Stomach (tissue), 9 donors: ENCODE results near the gene NFATC4. TPM values are rescaled to one million over a fixed set of nuclear protein-coding genes. Genes with fewer than 3 reads are reported as not detected.

Experiments
- DNase-seq, 2 donors: peaks; one replicate each; pipeline versions ENCODE4 v3.0.0 to v3.0.0-alpha.2; 2013 to 2019
- H3K27ac ChIP-seq, 5 donors: fragments of 200-600 bp in 4 of 5; sonication (generic) in 4 of 5; one replicate each; pipeline ENCODE4 v1.5.1; 2013 to 2019; ENCODE audit warnings: mild to moderate bottlenecking in 1 of 5, moderate library complexity in 1 of 5
- H3K27me3 ChIP-seq, 3 donors: fragments of 200-600 bp; sonication (generic); one replicate each; pipeline ENCODE4 v1.5.1; 2017 to 2019; ENCODE audit warnings: mixed run types in 1 of 3
- H3K36me3 ChIP-seq, 4 donors: fragments of 200-600 bp; sonication (generic); 1 replicate in 3 of 4; 2 replicates in 1 of 4; pipeline ENCODE4 v1.5.1; 2016 to 2019
- H3K4me1 ChIP-seq, 4 donors: fragments of 200-600 bp; sonication (generic); one replicate each; pipeline ENCODE4 v1.5.1; 2016 to 2019
- H3K4me3 ChIP-seq, 4 donors: fragments of 200-600 bp; sonication (generic) in 3 of 4; one replicate each; pipeline ENCODE4 v1.5.1; 2016 to 2019; ENCODE audit warnings: mild to moderate bottlenecking in 1 of 4
- H3K9me3 ChIP-seq, 4 donors: fragments of 200-600 bp; sonication (generic); one replicate each; pipeline ENCODE4 v1.5.1; 2016 to 2019
- EP300 ChIP-seq: sonication (generic); formaldehyde crosslinking; IDR thresholded peaks from one replicate; pipeline ENCODE4 v1.6.1; 2017; ENCODE audit warnings: antibody characterized with exemption
- POLR2A ChIP-seq, 4 donors: fragments of 450-650 bp; IDR thresholded peaks; one replicate each; pipeline ENCODE4 v1.6.1; 2016; ENCODE audit warnings: antibody characterized with exemption in 4 of 4, control low read depth in 2 of 4, mild to moderate bottlenecking in 1 of 4, moderate library complexity in 1 of 4
- POLR2AphosphoS5 ChIP-seq, 3 donors: sonication (generic); formaldehyde crosslinking; IDR thresholded peaks; one replicate each; pipeline ENCODE4 v1.6.1; 2016; ENCODE audit warnings: antibody characterized with exemption in 3 of 3
- WGBS, 5 donors: extraction: QIAGEN DNeasy Blood & Tissue Kit in 3 of 5; methylation state at CpG; one replicate each; pipeline versions ENCODE4 v1.1.5 to v1.1.7; 2013 to 2018; 5-methylcytosine and 5-hydroxymethylcytosine counted together
- intact Hi-C: fragments of 100-400 bp; cut with DNase I; formaldehyde crosslinking; loops from one replicate; pipeline ENCODE4 v1.15.1; 2023; ENCODE audit warnings: low total_unique reads
- polyA plus RNA-seq, 3 donors: library from polyadenylated mRNA; stranded (reverse); fragments of 200-250 nt; gene quantifications; one replicate each; pipeline ENCODE4 v1.2.3, GENCODE V29; 2013
- total RNA-seq, 5 donors: library from RNA; depleted of rRNA; stranded (reverse); fragments of >200 nt; gene quantifications; one replicate each; pipeline versions ENCODE4 v1.1.0 to v1.2.3, GENCODE V29; 2014 to 2016
- TF ChIP-seq, protein P1 (sequence below), 7 experiments: fragments of 450-650 bp in 4 of 7; fragments of 200-600 bp in 3 of 7; sonication (generic) in 3 of 7; IDR thresholded peaks; one replicate each; pipeline ENCODE4 v1.5.1; 2016 to 2019; ENCODE audit warnings: antibody characterized with exemption in 7 of 7, control low read depth in 2 of 7, mild to moderate bottlenecking in 1 of 7
- donor health status: healthy with polysubstance abuse.
- donor health status: Bipolar disorder and iron deficiency.
- donor health status: healthy.

NFATC4 gene
- total and polyA plus RNA-seq, 8 donors = 20.1 to 119 (median 57.9) TPM

DNA sequence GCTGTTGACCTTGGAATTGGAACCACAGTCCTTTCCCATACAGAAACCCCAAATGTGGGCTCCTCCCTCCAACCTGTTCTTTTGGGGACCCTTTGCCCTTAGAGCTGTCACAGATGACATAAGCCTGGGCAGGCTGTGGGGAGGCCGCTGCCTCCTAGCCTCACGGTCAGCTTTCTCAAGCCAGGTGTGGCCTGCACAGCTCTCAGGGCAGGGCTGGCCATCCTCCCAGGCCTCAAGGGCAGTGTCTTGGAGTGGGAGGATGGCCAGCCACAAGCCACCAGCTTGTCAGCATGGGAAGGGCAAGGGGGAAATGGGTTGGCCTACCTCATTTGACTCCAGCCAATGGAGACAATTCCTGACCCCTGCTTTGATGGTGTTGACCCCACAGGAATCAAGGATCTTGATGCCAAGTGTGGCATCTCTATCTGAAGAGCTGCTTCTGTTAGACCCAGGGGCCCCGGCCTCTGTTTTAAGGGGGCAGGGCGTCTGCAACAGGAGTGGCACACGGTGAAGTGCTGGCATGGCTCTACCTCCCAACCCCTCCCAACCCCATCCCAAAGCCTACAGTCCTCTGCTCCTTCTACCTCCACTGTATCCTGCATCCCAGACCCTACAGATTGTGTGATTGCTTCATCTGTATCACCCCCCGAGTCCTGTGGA is 50.0 kb downstream of the NFATC4 start:
- Histone ChIP-seq H3K27ac (peak overlapping the region in 4 of 5 donors; percentile 26 to 74 (median 50)), H3K9me3 (no peaks in the 10 kb centered on the region), H3K36me3 (peaks cover 0 to 35% (median 29%) of the 10 kb centered on the region in 4 donors), H3K27me3 (no peaks in the 10 kb centered on the region), H3K4me1 (peaks cover 6 to 26% (median 16%) of the 10 kb centered on the region in 4 donors), H3K4me3 (no peak overlapping the region)
- intact Hi-C loops = loop anchor here (5.0 kb wide), 1 partner anchor 51 kb away; the partner anchor contains the start of gene NFATC4
- TF ChIP-seq POLR2A (IDR thresholded peaks at IDR 0.05) (no peak), EP300 (no peak)
- TF ChIP-seq, protein P1, sequence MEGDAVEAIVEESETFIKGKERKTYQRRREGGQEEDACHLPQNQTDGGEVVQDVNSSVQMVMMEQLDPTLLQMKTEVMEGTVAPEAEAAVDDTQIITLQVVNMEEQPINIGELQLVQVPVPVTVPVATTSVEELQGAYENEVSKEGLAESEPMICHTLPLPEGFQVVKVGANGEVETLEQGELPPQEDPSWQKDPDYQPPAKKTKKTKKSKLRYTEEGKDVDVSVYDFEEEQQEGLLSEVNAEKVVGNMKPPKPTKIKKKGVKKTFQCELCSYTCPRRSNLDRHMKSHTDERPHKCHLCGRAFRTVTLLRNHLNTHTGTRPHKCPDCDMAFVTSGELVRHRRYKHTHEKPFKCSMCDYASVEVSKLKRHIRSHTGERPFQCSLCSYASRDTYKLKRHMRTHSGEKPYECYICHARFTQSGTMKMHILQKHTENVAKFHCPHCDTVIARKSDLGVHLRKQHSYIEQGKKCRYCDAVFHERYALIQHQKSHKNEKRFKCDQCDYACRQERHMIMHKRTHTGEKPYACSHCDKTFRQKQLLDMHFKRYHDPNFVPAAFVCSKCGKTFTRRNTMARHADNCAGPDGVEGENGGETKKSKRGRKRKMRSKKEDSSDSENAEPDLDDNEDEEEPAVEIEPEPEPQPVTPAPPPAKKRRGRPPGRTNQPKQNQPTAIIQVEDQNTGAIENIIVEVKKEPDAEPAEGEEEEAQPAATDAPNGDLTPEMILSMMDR (IDR thresholded peaks at IDR 0.05) = no peak
- WGBS, 5 donors = 69 to 84% (median 75%) methylated on average over 4 to 6 of the region's 6 CpGs
- peak in 1 of 2 donors; percentile 25 for DNase-seq

DNA sequence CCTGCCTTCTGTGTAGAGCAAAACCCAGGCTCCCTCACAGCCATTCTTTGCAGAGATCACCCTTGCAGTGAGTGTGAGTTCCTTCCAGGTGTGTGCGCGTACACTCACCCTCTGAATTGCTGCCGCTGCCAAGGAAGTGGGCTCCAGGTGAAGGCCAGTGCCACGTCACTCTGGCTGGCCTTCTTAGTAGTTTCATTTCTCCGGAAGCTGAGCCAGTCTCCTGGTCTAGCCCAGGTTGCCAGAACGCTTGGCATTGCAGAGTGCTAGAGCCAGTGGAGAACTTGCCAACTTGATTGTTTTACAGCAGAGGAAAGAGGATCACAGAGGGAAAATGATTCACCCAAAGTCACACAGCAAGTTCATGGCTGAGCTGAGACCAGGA is 50.5 kb downstream of the NFATC4 start:
- H3K9me3 ChIP-seq = no peaks in the 10 kb centered on the region
- no peak overlapping the region for H3K4me3 ChIP-seq
- intact Hi-C loops = loop anchor here (5.0 kb wide), 1 partner anchor 51 kb away; the partner anchor contains the start of gene NFATC4
- peak in 1 of 2 donors; percentile 89 for DNase-seq
- TF ChIP-seq POLR2AphosphoS5 (IDR thresholded peaks at IDR 0.05) (peak in 2 of 3 donors; percentile 63 to 66), EP300 (no peak), POLR2A (IDR thresholded peaks at IDR 0.05) (no peak)
- TF ChIP-seq, protein P1 (IDR thresholded peaks at IDR 0.05) = no peak
- H3K27ac ChIP-seq = peak overlapping the region in 4 of 5 donors; percentile 26 to 74 (median 50)
- WGBS, 5 donors = 24 to 39% (median 39%) methylated on average over 5 to 6 of the region's 6 CpGs
- no peaks in the 10 kb centered on the region for H3K27me3 ChIP-seq
- peaks cover 6 to 31% (median 18%) of the 10 kb centered on the region in 4 donors for H3K4me1 ChIP-seq
- H3K36me3 ChIP-seq = peaks cover 0 to 30% (median 24%) of the 10 kb centered on the region in 4 donors

DNA sequence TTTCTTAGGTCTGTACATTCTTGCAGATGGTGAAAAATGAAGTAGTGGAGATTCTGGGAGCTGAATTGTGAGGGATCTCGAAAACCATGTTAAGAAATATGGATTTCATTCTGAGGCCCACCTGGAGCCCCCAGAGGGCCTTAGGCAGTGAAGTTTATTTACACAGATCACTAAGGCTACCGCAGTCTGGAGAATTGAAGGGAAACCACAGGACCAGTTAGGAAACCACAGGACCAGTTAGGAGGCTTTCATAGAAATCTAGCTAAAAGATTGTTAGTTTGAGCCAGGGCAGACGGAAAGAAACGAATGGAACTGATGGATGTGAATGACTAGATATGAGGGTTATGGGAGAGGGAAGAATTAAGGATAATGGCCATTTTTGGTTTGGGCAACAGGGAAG is 54.3 kb downstream of the NFATC4 start:
- intact Hi-C loops = no loop called here
- no peaks in the 10 kb centered on the region for H3K27me3 ChIP-seq
- peak overlapping the region in 3 of 5 donors; percentile 20 to 67 (median 48) for H3K27ac ChIP-seq
- WGBS, 5 donors = 72 to 78% (median 73%) methylated on average over 4 of the region's 4 CpGs
- H3K4me1 ChIP-seq = peaks cover 22 to 66% (median 37%) of the 10 kb centered on the region in 4 donors
- TF ChIP-seq POLR2AphosphoS5 (IDR thresholded peaks at IDR 0.05) (no peak), POLR2A (IDR thresholded peaks at IDR 0.05) (no peak), EP300 (no peak)
- TF ChIP-seq, protein P1 (IDR thresholded peaks at IDR 0.05) = no peak
- no peaks in the 10 kb centered on the region for H3K36me3 ChIP-seq
- H3K9me3 ChIP-seq = no peaks in the 10 kb centered on the region
- H3K4me3 ChIP-seq = no peak overlapping the region
- no peak for DNase-seq

DNA sequence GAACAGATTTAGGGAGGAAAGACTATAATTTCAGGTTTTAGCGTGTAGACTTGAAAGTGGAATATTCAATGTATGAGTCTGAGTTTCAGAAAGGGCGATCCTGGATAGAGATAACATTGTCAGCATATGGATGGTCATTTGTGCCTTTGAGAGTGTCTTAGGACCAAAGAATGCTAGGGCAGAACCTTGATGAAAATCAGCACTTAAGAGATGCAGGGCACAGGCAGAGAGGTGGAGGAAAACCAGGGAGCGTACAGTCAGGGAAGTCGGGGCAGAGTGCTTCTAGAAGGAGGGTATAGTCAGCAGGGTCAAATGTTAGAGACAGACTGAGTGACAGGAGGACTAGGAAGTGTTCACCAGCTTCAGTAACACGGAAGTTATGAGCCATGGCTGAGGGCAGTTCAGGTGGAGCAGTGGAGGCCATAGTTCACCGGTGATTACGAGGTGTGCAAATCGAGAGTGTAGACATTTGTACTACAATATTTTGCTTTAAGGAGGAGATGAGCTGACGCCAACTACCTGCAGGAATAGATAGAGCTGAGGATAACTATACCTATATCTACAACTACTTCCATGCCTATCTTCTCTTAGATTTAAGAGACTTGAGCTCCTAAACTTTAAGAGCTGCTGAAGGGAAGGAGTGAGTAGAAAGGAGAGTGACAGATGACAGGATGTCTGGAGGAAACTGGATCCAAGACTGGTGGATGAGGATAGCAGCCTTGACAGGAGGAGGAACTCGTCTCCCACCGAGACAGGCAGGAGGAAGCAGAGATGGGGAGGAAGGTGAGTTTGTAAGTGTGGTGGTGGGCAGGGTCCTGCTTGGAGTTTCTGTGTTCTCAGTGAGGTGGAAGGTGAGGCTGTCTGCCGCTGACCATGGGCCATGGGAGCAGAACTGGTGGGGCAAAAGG is 55.0 kb downstream of the NFATC4 start:
- Histone ChIP-seq H3K27ac (peak overlapping the region in 4 of 5 donors; percentile 19 to 67 (median 50)), H3K9me3 (no peaks in the 10 kb centered on the region), H3K27me3 (no peaks in the 10 kb centered on the region), H3K36me3 (no peaks in the 10 kb centered on the region), H3K4me1 (peaks cover 29 to 70% (median 43%) of the 10 kb centered on the region in 4 donors), H3K4me3 (no peak overlapping the region)
- DNase-seq = peak; percentile 53 to 74
- TF ChIP-seq POLR2A (IDR thresholded peaks at IDR 0.05) = no peak
- TF ChIP-seq EP300 = no peak
- peak in 2 of 3 donors; percentile 47 to 54 for TF ChIP-seq POLR2AphosphoS5 (IDR thresholded peaks at IDR 0.05)
- TF ChIP-seq, protein P1 (IDR thresholded peaks at IDR 0.05) = no peak
- 52 to 67% (median 60%) methylated on average over 12 of the region's 12 CpGs for WGBS, 5 donors
- intact Hi-C loops = no loop called here
